HepG2 (cell line): Measurements from ENCODE around the gene CABLES1. TPM values are rescaled to one million over a fixed set of nuclear protein-coding genes. Genes with fewer than 3 reads are reported as not detected.

Source experiments
- BRCA1 ChIP-seq: sonication (generic); formaldehyde crosslinking; IDR thresholded peaks from 2 replicates; pipeline ENCODE4 v1.4.0; 2020; ENCODE audit warnings: missing genetic modification reagents
- CAMTA2 ChIP-seq: sonication (generic); formaldehyde crosslinking; IDR thresholded peaks from 2 replicates; pipeline ENCODE4 v1.4.0; 2020; ENCODE audit warnings: mild to moderate bottlenecking, missing genetic modification reagents, borderline replicate concordance
- GATA4 ChIP-seq: sonication (generic); IDR thresholded peaks from 2 replicates; pipeline ENCODE4 v1.6.1; 2016; ENCODE audit warnings: antibody characterized with exemption, low read depth, borderline replicate concordance
- KDM3A ChIP-seq: IDR thresholded peaks from 2 replicates; pipeline ENCODE4 v1.6.1; 2018; ENCODE audit warnings: low read depth, missing compliant biosample characterization
- SETDB1 ChIP-seq: sonication (generic); formaldehyde crosslinking; IDR thresholded peaks from 2 replicates; pipeline ENCODE4 v1.5.1; 2020; ENCODE audit warnings: missing genetic modification reagents, mild to moderate bottlenecking, borderline replicate concordance
- SNAPC4 ChIP-seq: sonication (generic); formaldehyde crosslinking; IDR thresholded peaks from 2 replicates; pipeline ENCODE4 v1.4.0; 2020; ENCODE audit warnings: mild to moderate bottlenecking, missing genetic modification reagents
- SP4 ChIP-seq: sonication (generic); formaldehyde crosslinking; IDR thresholded peaks from 2 replicates; pipeline ENCODE4 v1.8.1; 2023; ENCODE audit warnings: mild to moderate bottlenecking, missing genetic modification reagents
- SRSF1 ChIP-seq: fragments of 200-400 bp; formaldehyde crosslinking; optimal IDR thresholded peaks from 2 replicates; pipeline ENCODE3; 2017; ENCODE audit warnings: mild to moderate bottlenecking, low read depth, low read length, moderate library complexity
- TBL1XR1 ChIP-seq: fragments of 150-350 bp; IDR thresholded peaks from 2 replicates; pipeline ENCODE4 v1.6.1; 2014; ENCODE audit warnings: borderline replicate concordance, low read length; ENCODE audit not compliant: partially characterized antibody
- ZNF281 ChIP-seq: sonication (generic); formaldehyde crosslinking; IDR thresholded peaks from 2 replicates; pipeline ENCODE4 v1.4.0; 2020; ENCODE audit warnings: missing genetic modification reagents, borderline replicate concordance
- ZNF44 ChIP-seq: sonication (generic); formaldehyde crosslinking; IDR thresholded peaks from 2 replicates; pipeline ENCODE4 v1.5.1; 2020; ENCODE audit warnings: mild to moderate bottlenecking, missing genetic modification reagents
- ZNF512 ChIP-seq: sonication (generic); formaldehyde crosslinking; IDR thresholded peaks from 2 replicates; pipeline ENCODE4 v1.4.0; 2020; ENCODE audit warnings: mild to moderate bottlenecking, missing genetic modification reagents
- polyA plus RNA-seq, 8 experiments: library from polyadenylated mRNA; depleted of rRNA in 3 of 8; stranded (reverse) in 7 of 8; unstranded in 1 of 8; fragments of >200 nt; fragmentation: Illumina TruSeq in 4 of 8; extraction: Trizol in 4 of 8; gene quantifications; 2 replicates each; pipeline versions ENCODE4 v1.2.1 to v1.2.3, GENCODE V29; 2011 to 2016; ENCODE audit warnings: low read depth in 4 of 8, missing spikeins in 1 of 8, mixed read lengths in 1 of 8; ENCODE audit not compliant: insufficient read depth in 1 of 8
- total RNA-seq, 5 experiments: library from RNA; depleted of rRNA; stranded (reverse); fragments of >200 nt; fragmentation: Illumina TruSeq; extraction: Trizol; gene quantifications; 2 replicates each; pipeline ENCODE4 v1.2.3, GENCODE V29; 2016; ENCODE audit warnings: low read depth in 1 of 5
- TF ChIP-seq, protein P1 (sequence below): sonication (generic); formaldehyde crosslinking; IDR thresholded peaks from 2 replicates; pipeline ENCODE4 v1.4.0; 2020; ENCODE audit warnings: missing genetic modification reagents
- TF ChIP-seq, protein P2 (sequence below): sonication (generic); formaldehyde crosslinking; IDR thresholded peaks from 2 replicates; pipeline ENCODE4 v1.8.1; 2022; ENCODE audit warnings: mild to moderate bottlenecking, missing genetic modification reagents

Gene CABLES1
- total and polyA plus RNA-seq, 2 of the 13 experiments (the other 11 are each of a cell fraction or from before 2014, with no cell fraction given): 14.7 to 25.8 TPM

- TF ChIP-seq, protein P1, sequence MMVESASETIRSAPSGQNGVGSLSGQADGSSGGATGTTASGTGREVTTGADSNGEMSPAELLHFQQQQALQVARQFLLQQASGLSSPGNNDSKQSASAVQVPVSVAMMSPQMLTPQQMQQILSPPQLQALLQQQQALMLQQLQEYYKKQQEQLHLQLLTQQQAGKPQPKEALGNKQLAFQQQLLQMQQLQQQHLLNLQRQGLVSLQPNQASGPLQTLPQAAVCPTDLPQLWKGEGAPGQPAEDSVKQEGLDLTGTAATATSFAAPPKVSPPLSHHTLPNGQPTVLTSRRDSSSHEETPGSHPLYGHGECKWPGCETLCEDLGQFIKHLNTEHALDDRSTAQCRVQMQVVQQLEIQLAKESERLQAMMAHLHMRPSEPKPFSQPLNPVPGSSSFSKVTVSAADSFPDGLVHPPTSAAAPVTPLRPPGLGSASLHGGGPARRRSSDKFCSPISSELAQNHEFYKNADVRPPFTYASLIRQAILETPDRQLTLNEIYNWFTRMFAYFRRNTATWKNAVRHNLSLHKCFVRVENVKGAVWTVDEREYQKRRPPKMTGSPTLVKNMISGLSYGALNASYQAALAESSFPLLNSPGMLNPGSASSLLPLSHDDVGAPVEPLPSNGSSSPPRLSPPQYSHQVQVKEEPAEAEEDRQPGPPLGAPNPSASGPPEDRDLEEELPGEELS (CRISPR knock-in tag): peak; percentile 57; the same call in 1 of the 2 replicates
- no peak for TF ChIP-seq SETDB1 (CRISPR knock-in tag)
- TF ChIP-seq ZNF281 (CRISPR knock-in tag): no peak
- no peak for TF ChIP-seq SP4 (CRISPR knock-in tag)
- TF ChIP-seq, protein P2, sequence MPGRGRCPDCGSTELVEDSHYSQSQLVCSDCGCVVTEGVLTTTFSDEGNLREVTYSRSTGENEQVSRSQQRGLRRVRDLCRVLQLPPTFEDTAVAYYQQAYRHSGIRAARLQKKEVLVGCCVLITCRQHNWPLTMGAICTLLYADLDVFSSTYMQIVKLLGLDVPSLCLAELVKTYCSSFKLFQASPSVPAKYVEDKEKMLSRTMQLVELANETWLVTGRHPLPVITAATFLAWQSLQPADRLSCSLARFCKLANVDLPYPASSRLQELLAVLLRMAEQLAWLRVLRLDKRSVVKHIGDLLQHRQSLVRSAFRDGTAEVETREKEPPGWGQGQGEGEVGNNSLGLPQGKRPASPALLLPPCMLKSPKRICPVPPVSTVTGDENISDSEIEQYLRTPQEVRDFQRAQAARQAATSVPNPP (CRISPR knock-in tag): no peak
- peak; percentile 62 for TF ChIP-seq TBL1XR1
- TF ChIP-seq GATA4: peak; percentile 36; the same call in 1 of the 2 replicates
- TF ChIP-seq BRCA1: no peak
- TF ChIP-seq KDM3A (CRISPR knock-in tag): no peak
- no peak for TF ChIP-seq ZNF512 (CRISPR knock-in tag)
- TF ChIP-seq SNAPC4 (CRISPR knock-in tag): no peak
- TF ChIP-seq SRSF1: no peak
- TF ChIP-seq ZNF44: no peak
- TF ChIP-seq CAMTA2 (CRISPR knock-in tag): no peak
These were observed 7.1 kb downstream of the CABLES1 start (continued) for GRCh38 chr18:23142251-23142929.
